NCI-H510A treated with DMSO at 0.1 percent for 48 hours (cell line): ENCODE data around the gene BMP7.
"Not testable (repeated sequence)": the region's sequence is repeated elsewhere in the genome, so short reads cannot be mapped to it uniquely, and the experiment has no call there.

Experiments used
- DNase-seq: peaks from one replicate; lab custom pipeline; 2025; lab: John Stamatoyannopoulos, UW

The BMP7 gene

GRCh38 chr20:57249073-57249472 is 17.4 kb downstream of the BMP7 start:
- no peak for DNase-seq

- DNase-seq = no peak
Measured at GRCh38 chr20:57248132-57248797, 18.2 kb downstream of the BMP7 start.

- no peak for DNase-seq
Measured at GRCh38 chr20:57247292-57247965, 19.0 kb downstream of the BMP7 start.

- no peak for DNase-seq
Measured at GRCh38 chr20:57245997-57246396, 20.4 kb downstream of the BMP7 start.

DNA sequence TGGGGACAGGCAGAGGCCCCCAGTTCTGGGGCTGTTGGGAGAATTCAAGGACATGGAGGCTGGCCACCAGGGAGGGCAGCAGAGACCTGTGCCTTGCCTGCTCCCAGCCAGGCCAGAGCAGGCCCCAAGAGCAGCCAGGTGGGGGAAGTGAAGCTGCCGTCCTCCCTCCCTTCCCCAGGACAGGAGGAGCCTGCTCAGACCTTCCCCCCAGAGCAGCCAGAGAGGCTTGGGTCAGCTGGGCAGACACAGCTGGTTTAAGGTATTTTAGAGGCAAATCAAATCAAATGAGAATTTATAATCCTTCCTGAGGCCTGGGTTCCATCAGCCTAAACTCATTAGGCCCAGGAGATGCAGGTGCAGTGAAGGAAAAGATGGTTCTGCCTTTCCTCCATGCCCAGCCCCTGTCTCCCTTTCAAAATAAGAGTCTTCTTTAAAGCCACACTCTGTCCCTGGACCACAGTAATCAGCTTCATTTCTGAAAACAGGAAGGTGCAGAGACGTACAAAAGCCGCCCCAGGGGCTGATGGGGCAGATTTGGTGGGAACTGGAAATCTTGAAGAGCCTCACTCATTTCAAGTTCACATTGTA is 21.7 kb downstream of the BMP7 start:
- no peak for DNase-seq

- no peak for DNase-seq
Measured at GRCh38 chr20:57244221-57244585, 22.2 kb downstream of the BMP7 start.

DNA sequence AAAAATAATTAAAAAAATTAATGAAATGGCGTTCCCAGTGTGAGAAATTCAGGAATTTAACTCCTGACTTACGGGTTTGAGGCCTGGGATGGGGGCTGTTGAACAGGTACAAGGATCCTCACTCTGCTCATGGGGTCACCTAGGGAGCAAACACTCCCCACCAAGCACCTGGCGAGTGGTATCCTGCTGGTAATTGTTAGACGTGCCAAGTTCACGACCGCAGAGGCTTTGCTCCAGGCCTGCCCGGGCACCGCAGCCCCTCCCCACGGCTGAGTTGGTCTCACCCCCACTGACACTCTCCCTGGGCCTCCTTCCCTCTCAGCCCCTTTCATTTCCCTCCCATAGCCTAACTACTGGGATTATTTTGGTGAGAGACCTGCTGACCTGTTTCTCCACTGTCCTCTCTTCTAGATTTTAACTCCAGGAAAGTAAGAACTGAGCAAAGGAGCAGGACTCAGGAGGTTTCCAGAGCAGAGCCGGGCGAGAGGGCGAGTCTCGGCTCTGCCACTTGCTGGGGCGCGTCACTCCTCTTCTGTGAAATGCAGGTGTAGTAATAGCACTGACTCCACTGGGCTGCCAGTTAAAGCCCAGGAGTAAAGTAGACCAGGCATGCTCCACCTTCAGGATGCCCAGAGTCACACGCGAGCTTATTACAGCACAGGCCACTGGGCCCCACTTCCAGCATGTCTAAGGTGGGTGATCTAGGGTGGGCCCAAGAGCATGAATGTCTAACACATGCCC is 22.8 kb downstream of the BMP7 start:
- no peak for DNase-seq

- no peak for DNase-seq
Measured at GRCh38 chr20:57242414-57242813, 24.0 kb downstream of the BMP7 start.

- DNase-seq = no peak
Measured at GRCh38 chr20:57241363-57241991, 25.0 kb downstream of the BMP7 start.

DNA sequence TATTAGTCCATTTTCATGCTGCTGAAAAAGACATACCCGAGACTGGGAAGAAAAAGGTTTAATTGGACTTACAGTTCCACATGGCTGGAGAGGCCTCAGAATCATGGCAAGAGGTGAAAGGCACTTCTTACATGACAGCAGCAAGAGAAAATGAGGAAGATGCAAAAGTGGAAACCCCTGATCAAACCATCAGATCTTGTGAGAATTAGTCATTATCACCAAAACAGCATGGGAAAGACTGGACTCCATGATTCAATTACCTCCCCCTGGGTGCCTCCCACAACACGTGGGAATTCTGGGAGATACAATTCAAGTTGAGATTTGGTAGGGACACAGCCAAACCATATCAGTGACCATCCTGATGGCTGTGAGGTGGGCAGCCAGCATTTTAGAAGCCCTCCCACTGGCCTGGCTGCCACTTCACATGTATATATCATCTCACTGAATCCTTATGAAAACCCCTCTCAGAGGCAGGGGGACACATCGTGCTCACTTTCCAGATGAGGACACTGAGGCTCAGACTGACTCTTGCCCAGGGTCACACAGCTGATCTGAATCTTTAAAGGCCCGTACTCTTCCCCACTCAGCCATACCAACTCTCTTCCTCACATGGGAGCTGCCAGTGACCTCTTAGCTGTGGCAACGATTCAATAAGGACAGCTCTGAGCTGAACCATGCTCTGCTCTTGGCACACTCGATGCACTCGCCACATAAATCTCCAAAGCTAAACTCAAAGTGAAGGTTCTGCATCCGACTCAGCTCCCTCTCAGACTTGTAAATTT is 25.7 kb downstream of the BMP7 start:
- DNase-seq = no peak

- DNase-seq = not testable (repeated sequence)
Measured at GRCh38 chr20:57239725-57240124, 26.7 kb downstream of the BMP7 start.

- not testable (repeated sequence) for DNase-seq
Measured at GRCh38 chr20:57239324-57239723, 27.1 kb downstream of the BMP7 start.

GRCh38 chr20:57238089-57238488 is 28.4 kb downstream of the BMP7 start:
- DNase-seq = no peak

GRCh38 chr20:57237585-57237953 is 28.9 kb downstream of the BMP7 start:
- DNase-seq = no peak

DNA sequence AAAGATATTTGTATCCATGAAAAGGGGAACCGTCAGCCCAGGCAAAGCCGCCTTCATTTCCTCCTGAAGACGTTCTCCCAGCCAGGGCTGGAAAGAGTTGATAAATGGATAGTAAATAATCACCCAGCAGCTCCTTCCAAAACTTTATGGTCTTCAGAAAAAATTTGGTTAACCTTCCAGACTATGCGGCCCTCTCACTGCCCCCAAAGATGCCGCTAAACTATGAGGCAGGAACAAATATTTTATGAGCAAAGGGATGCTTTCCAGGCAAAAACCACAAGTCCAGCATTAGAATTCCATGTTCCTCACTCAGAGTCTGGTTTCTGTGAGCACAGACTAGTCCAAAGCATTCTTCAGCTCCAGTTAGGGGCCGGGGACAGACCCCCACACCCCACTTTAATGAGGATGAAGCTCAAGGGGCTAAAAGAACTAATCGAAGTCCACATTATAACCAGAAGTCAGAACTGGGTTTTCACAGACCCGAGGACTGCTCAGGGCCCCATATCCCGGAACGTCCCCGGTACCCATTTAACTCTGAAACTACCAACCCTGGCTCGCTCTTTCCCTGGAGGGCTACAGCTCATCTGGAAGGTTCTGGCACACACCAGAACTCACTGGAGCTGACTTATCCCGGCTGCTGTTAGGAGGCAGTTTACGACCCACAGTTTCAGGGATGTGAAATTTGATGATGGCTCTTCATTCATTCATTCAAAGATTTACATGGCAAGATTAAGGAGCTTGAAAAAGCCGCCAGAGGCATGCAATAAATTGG is 29.4 kb downstream of the BMP7 start:
- DNase-seq = no peak

GRCh38 chr20:57234556-57235251 is 31.7 kb downstream of the BMP7 start:
- DNase-seq = no peak

DNA sequence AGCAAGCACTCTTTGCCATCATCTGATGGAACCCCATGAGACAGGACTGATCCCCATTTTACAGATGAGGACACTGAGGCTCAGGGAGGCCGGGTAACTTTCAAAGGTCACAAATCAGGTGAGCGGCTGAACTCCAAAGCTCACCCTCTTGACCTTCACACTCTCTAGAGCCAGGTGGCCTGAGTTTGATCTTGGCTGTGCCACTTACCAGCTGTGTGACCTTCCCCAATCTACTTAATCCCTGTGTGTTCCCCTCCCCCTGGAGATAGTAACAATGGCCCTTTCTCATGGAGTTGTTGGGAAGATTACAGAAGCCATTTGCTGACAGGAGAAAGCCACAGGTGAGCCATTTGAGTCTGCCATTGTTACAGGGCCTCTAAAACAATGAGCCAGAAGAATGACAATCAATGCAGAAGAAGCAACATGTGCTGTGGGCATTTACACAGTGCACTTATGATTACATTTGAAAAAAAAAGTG is 34.5 kb downstream of the BMP7 start:
- no peak for DNase-seq

- no peak for DNase-seq
Measured at GRCh38 chr20:57231161-57231560, 35.3 kb downstream of the BMP7 start.

DNA sequence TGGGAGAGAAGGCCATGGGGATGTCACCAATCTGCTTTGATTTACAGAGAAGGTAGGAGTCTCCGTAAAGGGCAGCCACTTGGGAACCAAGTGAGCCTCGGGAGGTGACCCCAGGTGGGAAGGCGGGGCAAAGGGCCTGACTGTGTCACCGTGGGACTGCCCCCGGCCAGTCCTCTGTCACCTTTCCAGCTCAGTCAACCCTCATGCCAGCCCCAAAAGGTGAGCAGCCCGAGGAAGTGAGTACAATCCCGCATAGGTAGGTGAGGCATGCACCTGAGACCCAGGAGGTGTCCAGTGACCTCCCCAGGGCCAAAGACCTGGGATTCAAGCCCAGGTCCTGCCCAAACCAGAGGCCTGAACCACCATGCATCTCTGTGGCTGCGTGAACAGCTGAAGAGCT is 36.2 kb downstream of the BMP7 start:
- DNase-seq = no peak

GRCh38 chr20:57229490-57229889 is 37.0 kb downstream of the BMP7 start:
- no peak for DNase-seq
